HUES6 (cell line): Measurements from ENCODE around the gene LGALS9C.
"Not testable (repeated sequence)": the region's sequence is repeated elsewhere in the genome, so short reads cannot be mapped to it uniquely, and the experiment has no call there.

Source experiments
- H3K27ac ChIP-seq: 2 replicates; pipeline ENCODE4 v1.7.0; 2013; ENCODE audit warnings: low read depth, mild to moderate bottlenecking, low read length, inconsistent platforms
- H3K27me3 ChIP-seq: 2 replicates; pipeline ENCODE4 v1.6.1; 2013; ENCODE audit warnings: low read length; ENCODE audit not compliant: control insufficient read depth, insufficient read depth
- H3K36me3 ChIP-seq: 2 replicates; pipeline ENCODE4 v1.6.1; 2013; ENCODE audit warnings: low read length; ENCODE audit not compliant: control insufficient read depth, insufficient read depth
- H3K4me1 ChIP-seq: 2 replicates; pipeline ENCODE4 v1.6.1; 2013; ENCODE audit warnings: low read length; ENCODE audit not compliant: control insufficient read depth, insufficient read depth
- H3K4me3 ChIP-seq: 2 replicates; pipeline ENCODE4 v1.5.1; 2013; ENCODE audit warnings: low read depth, low read length
- H3K9ac ChIP-seq: one replicate; pipeline ENCODE4 v1.6.1; 2013; ENCODE audit warnings: mild to moderate bottlenecking, low read length
- H3K9me3 ChIP-seq: 2 replicates; pipeline ENCODE4 v1.6.1; 2013; ENCODE audit warnings: low read depth, low read length; ENCODE audit not compliant: control insufficient read depth, insufficient read depth

LGALS9C gene

DNA sequence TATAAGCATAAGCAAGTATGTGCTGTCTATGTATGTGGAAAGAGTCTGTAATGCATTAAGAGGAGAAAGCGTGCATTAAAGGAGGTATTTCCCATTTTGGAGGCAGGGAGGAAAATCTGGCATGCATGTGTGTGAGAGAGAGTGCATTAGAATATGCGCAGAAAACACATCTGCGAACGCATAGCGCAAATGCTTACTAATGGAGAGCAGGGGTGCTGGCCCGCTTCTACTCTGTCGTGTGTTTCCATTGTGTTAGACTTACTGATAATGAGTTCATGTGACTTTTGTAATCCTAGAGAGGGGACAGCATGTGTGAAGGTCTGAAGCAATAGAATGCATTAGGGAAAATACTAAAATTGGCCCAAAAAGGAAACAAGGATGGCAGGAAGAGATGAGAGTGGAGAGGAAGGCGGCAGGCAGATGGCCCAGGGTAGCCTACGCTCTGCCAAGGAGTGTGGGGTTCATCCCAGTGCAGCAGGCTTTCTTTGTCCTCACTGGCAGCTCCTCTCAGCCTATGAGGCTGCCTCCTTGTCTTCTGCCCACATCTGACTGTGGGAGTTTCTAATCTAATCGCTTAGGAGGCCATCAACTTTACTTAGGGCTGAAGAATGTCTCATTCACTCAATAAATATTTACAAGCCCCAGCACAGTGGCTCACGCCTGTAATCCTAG lies 12.6 kb upstream of the LGALS9C start:
- not testable (repeated sequence) for H3K27me3 ChIP-seq, H3K9me3 ChIP-seq, H3K9ac ChIP-seq, H3K36me3 ChIP-seq, H3K27ac ChIP-seq, H3K4me1 ChIP-seq, H3K4me3 ChIP-seq

GRCh38 chr17:18466250-18466983 lies 10.2 kb upstream of the LGALS9C start:
- H3K36me3 ChIP-seq, H3K4me3 ChIP-seq, H3K9ac ChIP-seq, H3K4me1 ChIP-seq, H3K27ac ChIP-seq, H3K27me3 ChIP-seq, H3K9me3 ChIP-seq: not testable (repeated sequence)

DNA sequence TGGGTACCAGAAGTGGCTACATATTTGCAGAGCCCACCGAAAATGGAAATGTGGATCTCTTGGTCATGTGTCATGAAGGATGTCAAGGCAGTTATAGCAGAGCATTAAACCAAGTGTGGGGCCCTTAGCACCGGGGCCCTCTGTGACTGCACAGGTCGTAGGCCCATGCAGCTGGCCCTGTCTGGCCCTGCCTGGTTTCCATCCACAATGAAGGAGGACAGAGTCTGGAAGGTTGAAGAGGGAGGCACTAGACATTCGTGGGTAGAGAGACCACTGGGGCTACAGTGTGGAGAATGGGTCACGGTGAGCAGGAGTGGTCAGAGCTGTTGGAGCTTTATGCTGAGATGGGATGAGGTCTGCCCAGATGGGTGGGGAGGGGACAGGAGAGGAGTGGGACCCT lies 9.6 kb upstream of the LGALS9C start:
- not testable (repeated sequence) for H3K4me3 ChIP-seq, H3K9me3 ChIP-seq, H3K27ac ChIP-seq, H3K4me1 ChIP-seq, H3K27me3 ChIP-seq, H3K36me3 ChIP-seq, H3K9ac ChIP-seq

DNA sequence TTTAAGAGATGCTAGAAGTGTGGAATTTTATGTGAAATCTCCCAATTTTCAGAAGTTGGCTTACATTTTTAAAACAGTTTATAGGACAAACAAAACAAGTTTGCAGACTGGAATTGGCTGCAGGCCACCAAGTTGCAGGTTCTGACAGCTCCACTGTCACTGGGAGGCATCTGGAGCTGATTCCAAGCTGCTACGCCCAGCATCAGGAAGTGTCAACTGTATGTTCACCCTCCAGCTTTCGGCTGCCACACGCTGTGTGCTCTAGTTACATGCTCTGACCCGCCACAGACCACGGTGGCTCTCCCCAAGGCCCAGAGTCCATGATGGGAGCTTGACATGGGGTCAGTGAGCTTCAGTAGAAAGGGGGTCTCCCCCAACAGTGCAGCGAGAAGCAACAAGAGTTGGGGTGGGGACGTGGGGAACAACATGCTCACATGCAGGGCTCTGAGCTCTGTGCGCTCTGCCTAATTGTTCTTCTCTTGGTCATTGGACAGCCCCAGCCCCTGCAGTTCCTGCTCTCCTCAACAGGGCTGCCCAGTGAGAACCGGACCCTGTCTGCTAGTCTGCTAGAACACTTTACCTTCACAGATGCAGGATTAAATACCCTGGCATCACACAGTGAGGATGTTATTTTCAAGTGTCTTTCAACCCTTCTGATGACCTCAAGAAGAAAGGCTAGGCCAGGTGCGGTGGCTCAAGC lies 8.0 kb upstream of the LGALS9C start:
- not testable (repeated sequence) for H3K9me3 ChIP-seq, H3K4me3 ChIP-seq, H3K36me3 ChIP-seq, H3K27ac ChIP-seq, H3K27me3 ChIP-seq, H3K9ac ChIP-seq, H3K4me1 ChIP-seq

DNA sequence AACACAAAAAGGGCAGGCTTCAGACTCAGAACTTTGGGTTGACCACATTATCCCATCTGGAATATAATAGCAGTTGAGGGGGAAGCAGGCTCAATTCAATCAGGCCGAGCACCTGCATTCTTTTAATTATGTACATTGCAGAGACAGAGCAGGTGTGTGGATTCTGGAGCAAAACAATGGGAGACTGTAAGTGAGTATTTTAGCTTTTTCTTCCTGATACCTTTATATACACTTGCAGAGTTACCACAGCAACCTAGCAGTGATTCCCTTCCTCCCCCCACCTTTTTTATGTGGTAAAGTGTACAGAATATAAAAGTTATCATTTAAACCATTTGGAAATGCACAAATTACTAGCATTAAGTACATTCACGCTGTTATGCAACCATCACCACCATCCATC lies 6.8 kb upstream of the LGALS9C start:
- not testable (repeated sequence) for H3K4me1 ChIP-seq, H3K27me3 ChIP-seq, H3K4me3 ChIP-seq, H3K9ac ChIP-seq, H3K9me3 ChIP-seq, H3K27ac ChIP-seq, H3K36me3 ChIP-seq

GRCh38 chr17:18470345-18470930 lies 6.2 kb upstream of the LGALS9C start:
- H3K27ac ChIP-seq, H3K9ac ChIP-seq, H3K4me1 ChIP-seq, H3K9me3 ChIP-seq, H3K27me3 ChIP-seq, H3K4me3 ChIP-seq, H3K36me3 ChIP-seq: not testable (repeated sequence)

DNA sequence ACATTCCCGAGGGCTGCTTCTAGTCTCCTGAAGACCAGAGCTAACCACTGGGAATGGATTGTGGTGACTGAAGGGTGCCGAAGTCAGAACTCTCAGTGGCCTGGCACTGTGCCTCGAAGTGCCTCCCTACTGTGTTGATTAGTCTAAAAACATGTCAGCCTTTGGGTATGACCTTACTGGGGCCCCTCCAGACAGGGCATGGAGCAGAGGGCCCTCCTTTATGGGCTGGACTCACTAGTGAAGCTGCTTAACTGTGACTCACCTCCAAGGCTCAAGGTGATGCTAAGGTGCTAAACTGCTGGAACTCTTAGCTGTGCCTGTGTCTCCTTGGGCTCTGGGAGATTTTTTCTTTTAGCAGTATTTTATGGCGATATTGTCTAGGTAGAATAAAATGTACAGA lies 2.6 kb upstream of the LGALS9C start:
- not testable (repeated sequence) for H3K36me3 ChIP-seq, H3K27me3 ChIP-seq, H3K9me3 ChIP-seq, H3K9ac ChIP-seq, H3K27ac ChIP-seq, H3K4me1 ChIP-seq, H3K4me3 ChIP-seq

DNA sequence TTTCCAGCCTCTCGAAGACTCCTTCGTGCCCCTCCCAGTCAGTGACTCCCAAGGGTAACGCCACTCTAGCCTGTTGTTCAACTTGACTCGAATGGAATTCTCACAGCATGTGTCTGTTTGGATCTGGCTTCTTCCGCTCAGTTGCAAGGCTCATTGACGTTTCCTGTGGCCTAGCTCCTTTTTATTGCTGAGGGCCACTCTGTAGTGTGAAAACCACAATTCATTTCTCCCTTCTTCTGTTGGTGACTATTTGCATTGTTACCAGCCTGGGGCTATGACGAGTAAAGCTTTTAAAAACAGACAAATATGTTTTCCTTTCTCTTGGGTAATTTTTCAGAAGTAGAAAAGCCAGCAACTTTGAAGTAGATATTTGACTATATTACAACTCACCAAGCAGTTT lies 1.8 kb upstream of the LGALS9C start:
- H3K9ac ChIP-seq, H3K4me3 ChIP-seq, H3K27ac ChIP-seq, H3K4me1 ChIP-seq, H3K9me3 ChIP-seq, H3K27me3 ChIP-seq, H3K36me3 ChIP-seq: not testable (repeated sequence)

GRCh38 chr17:18477367-18477766 lies 778 bp downstream of the LGALS9C start:
- H3K27me3 ChIP-seq, H3K9me3 ChIP-seq, H3K4me1 ChIP-seq, H3K36me3 ChIP-seq, H3K4me3 ChIP-seq, H3K9ac ChIP-seq, H3K27ac ChIP-seq: not testable (repeated sequence)

- not testable (repeated sequence) for H3K9me3 ChIP-seq, H3K9ac ChIP-seq, H3K27me3 ChIP-seq, H3K4me3 ChIP-seq, H3K4me1 ChIP-seq, H3K36me3 ChIP-seq, H3K27ac ChIP-seq
Observed at GRCh38 chr17:18478362-18478761, 1.8 kb downstream of the LGALS9C start.

DNA sequence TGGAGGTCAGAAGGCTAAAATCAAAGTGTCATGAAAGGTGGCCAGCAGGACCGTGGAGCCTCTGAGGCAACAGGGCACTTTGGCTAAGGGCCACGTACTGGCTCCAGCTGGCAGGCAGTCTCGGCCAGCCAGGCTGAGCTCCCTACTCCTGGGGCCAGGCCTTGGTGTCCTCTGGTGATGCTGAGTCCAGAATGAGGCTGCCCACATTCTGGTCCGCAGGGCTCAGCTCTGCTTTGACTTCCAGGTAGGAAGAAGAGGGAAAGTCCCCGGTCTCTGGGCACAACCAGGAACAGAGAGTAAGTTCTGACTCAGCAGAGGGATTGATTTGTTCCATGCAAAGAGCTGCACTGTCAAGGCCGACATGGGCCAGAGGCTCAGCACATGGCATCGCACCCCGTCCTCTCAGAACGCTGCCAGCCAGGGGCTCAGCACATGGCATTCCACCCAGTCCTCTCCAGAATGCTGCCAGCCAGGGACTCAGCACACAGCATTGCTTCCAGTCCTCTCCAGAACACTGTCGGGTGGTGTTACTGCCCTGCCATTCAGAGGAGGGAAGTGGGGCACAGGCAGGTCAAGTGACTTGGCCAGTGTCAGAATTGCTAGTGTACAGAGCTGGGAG lies 2.5 kb downstream of the LGALS9C start:
- not testable (repeated sequence) for H3K9me3 ChIP-seq, H3K4me3 ChIP-seq

More for the DNA sequence above, 2.5 kb downstream of the LGALS9C start:
- not testable (repeated sequence) for H3K27me3 ChIP-seq, H3K4me1 ChIP-seq, H3K9ac ChIP-seq, H3K36me3 ChIP-seq, H3K27ac ChIP-seq
